Activated CD4-positive, alpha-beta T cell treated with anti-CD3 and anti-CD28 coated beads, Interleukin-2, Interleukin-4, amounts not matched to agents 100 ng/mL and 50 ng/mL, durations not matched to agents 16 hours and 8 hours (primary cell): ENCODE results near the gene KCNA10.

Experiments
- DNase-seq: peaks from one replicate; pipeline ENCODE4 v3.0.0-alpha.2; 2020; ENCODE audit warnings: low spot score

Gene KCNA10

DNA sequence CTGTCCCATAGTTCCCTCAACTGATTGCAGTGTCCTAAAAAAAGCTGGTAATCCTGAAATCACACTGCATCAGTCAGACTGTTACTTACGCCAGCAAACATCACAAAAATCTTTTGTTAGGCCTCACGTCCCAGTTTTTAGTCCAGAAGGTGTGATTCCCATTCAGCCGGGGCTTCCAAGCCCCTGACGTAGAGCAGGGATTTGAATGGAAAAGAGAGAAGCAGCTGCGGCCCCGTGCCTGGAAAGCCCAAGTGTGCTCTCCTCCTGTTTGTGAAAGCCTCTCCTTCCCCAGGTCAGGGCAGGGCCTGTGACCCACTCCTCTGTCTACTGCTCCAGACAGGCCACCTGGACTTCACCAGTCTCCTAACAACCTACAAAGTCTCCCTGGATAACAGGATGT lies 20.7 kb downstream of the KCNA10 start:
- no peak for DNase-seq

DNA sequence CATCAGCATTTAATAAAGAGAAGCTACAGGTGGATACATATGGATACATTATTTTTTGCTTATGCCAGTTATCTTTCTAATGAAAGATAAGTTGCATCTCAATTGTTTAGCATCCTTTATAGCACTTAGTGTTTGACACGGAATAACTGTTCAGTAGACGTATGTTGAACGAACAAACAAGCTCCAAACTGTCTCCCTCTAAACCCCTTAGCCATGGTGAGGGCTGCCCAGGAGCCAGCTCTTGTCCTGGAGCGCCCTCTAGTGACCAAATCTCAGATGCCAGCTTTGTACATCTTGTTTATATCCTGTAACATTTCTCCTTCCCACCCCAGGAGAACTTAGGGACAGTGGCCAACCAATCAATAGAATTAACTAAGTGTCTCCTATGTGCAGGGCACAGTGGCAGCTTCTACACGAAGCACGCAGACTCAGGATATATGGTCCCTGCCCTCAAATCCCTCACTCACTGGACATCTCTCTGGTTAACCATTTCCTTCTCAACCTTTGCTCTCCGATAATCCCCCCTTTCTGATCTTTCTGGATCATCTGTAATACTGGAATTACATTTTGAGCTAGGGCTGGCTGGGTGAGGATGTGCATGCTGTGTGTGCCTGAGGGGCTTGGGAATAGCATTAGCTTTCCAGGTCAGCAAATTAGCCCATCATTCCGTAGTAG lies 22.9 kb downstream of the KCNA10 start:
- DNase-seq: peak; percentile 80

DNA sequence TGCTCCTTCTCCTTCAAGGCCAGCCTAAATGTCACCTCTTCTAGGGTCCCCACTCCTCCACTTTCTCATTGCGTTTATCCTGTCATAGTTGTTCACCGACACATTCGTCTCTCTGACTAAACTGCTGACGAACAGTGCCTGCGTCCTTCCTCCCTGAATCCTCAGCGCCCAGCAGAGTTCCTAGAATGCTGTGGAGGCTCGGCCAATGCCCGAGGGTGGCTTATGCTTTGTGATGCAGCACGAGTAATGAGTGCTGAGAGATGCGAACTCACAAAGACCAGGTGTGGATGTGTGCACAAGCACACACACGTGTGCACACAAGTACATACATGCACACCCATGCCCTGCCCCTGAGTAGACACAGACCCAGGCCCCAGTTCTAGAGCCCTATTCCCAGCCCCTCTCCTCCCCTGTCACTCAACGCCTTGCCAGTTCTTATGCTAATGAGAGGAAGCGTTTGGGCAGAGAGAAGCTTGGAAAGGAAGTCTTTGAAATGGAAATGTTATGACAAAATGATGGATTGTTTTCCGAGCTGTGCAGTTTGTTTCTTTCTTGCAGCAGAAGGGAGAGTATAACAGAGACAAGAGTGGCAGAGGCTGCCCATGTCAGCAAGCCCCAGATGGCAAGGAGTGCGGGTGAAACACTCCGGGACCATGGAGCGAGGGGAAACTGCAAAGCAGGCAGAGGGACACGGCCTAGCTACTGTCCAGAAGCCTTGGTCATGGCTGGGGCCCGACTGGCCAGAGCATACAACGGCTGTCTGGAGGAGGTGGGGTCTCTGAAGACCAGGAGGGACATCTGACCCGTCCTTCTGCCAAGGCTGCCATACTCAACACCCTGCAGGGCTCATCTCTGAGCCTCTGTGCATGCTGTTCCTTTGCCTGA lies 24.2 kb downstream of the KCNA10 start:
- no peak for DNase-seq

DNA sequence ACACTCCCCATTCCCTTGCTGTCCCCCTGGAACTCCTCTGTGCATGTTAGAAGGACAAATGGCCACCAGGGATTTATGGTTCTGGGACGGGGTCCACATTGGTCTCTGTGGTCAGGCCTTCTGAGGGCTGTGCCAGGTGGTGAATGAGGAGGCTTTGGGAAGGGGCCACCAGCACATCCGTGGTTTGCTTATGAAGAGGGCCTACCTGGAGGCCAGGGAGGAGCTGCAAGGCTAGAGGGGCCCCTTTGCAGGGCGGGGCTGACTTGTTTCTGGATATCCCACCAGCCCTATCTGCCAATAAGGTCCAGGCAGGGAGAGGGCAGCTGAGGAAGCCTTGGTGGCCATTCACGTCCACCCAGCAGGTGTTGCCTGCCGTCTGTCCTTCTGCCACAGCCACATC lies 24.9 kb downstream of the KCNA10 start:
- no peak for DNase-seq

DNA sequence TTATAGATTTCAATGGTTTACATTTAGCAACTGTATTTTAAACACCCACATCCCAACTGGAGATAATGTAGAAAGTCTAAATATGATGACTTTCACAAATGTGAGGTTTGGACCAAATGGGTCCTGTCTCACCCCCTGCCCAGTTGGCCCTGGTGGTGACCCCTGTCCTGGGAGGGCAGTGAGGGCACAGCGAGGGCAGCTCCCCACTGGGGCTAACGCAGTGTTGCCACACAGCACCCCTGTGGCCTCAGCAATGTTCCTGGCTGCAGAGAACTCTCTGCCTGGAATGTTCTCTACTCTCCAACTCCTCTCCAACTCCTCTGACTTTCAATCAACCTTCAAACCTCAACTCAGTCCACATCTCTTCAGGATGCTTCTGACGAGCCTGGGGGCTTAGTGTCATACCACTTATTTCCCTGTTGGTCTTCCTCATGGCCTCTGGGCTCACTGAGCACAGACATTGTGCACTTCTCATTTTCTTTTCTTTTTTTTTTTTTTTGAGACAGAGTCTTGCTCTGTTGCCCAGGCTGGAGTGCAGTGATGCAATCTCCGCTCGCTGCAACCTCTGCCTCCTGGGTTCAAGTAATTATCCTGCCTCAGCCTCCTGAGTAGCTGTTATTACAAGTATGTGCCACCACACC lies 25.8 kb downstream of the KCNA10 start:
- DNase-seq: no peak

DNA sequence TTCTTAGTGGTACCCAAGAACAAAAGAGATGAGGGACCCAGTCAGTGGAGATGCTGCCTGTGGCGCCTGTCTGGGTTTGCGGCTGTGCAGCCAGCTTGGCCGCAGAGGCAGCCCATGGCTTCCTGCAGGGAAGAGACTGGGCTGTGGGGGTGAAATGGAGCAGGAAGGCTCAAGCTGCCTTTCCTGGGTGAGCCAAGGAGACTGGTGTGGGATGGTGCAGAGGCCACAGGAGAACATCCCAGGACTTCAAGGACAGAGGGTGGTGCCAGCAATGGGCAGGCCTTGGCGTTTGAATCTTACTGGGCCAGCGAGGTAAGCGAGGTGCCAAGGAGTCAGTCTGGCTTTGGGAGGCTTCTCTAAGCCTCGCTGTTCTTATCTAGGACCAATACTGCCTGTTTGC lies 26.4 kb downstream of the KCNA10 start:
- no peak for DNase-seq

DNA sequence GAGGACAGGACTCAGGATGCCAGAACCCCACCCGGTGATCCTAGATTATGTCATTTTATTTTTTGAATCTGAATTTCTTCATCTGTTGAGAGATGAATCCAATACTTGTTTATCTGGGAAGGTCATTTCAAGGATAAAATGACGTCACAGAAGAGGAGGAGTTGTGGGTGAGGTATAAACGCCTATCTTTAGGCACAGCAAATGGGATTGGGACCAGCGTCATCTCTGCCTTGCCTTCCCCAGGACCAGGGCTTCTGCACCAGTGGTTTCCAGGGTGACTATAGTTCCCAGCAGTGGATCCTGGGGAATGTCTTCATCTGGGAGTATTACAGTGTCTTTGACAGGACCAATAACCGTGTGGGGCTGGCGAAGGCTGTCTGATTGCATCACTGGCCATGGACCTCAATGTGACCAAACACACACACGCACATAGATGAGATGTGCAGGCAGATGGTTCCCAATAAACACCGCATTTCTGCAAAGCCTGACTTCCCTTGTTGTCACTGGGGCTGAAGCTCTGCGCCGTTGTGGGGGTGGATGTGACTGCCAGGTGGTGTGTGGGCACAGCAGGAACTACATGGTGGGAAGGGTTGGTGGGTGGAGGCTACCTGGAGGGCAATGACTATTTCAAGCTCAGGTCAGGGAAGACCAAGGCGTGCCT lies 28.1 kb downstream of the KCNA10 start:
- DNase-seq: no peak

DNA sequence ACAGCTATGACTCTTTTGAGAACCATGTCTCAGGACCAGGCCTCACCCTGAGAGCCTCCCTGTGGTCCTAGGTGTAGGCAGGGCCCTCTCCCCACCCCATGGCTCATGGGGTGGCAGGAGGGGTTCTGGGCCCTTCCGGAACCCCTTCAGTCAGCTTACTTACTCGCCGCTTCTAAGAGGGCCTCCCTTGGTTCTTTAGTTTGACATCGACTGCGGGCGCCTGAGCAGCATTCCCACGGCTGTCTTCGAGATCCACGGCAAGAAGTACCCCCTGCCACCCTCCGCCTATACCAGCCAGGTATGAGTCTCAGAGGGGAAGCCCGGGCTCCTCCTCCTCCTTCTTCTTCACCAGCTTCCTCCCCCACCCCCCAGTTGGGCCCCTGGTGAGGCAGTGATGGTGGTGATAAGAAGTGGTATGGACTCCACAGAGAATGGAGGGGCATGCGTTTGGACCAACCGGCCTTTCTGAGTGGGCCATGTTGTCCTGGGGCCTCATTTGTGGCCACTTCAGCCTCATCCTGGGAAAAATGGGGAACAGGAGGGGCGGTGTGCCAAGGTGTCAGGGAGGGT lies 28.9 kb downstream of the KCNA10 start:
- no peak for DNase-seq

DNA sequence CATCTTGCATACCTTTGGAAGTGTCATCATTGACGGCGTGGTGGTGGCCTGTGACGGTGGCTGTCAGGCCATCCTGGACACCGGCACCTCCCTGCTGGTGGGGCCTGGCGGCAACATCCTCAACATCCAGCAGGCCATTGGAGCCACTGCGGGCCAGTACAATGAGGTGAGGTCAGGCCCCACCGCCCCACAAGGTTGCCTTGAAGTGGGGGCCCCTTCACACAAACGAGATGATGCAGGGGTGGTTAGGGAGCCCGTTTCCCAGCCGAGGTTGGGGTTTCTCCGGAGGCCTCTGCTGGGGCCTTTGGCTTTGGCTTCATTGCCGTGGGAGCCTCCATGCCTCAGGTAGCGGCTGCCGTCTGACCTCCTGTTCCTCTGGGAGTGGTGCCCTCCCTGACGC lies 29.6 kb downstream of the KCNA10 start:
- DNase-seq: no peak

DNA sequence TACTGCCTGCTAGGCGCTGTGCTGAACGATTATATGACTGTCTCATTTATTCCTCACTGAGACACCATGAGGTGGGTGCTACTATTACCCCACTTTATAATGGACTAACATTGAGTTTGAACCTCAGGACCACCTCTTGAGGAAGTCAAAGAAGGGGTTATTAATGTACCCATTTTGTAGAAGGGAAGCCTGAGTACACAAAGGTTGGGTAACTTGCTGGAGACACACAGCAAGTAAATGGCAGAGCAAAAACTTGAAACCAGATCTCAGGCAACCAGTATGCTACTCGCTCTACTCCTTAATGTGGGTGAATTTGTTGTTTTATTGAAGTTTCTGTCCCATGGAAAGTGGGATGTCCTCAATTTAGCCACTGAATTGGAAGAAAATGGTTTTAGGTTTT lies 30.1 kb downstream of the KCNA10 start:
- no peak for DNase-seq

DNA sequence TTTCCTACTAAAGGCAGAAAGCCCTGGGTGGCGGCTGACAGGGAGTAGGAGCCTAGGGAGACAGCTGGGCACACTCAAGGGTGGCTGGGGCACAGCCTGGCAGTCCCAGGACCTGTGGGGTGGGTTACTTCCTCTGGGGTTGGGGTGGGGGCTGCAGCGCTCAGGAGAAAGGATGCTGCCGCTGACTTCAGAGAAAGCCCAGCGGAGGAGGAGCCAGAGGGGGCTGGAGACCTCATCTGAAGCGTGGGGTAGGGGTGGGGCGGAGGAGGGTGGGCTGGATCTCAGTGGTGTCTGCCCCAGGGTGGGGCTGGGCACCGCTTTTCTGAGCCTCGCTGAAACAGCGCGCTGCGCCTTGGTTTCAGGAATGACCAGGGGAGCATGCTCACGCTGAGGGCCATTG lies 30.8 kb downstream of the KCNA10 start:
- no peak for DNase-seq

DNA sequence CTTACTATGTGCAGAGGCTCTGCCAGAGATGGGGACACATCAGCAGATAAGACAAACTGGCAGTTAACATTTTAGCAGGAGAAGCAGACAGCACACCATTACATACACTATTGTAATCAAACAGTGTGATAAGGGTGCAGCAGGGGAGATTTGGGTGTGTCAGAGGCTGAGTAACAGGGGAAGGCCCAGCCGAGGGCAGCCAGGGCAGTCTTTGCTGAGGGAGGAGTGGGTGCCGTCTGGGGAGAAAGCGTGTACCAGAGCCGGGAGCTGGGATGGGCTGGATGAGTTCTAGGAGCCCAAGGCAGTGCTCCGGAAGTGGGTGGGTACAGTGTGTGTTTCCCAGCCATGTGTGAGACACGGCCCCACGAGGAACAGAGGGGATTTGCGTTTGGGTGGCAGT lies 31.2 kb downstream of the KCNA10 start:
- no peak for DNase-seq

DNA sequence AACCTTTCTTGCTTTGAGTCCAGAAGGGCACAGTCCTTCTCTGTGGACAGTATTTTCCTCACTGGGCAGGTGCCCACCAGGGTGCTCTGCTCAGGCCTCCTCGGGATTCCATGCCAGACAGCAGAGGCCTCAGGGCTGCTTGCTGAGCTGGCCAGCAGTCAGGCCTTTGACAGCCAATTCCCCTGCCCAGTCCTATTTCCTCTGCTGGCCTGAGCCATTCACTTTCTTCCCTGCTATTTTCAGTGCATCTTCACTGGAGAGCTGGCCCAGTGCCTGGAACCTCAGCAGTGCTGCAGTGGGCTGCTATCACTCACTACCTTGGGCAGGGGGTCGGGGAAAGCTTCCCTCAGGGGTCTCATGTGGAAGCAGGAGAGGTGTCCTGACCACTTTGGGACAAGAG lies 33.2 kb downstream of the KCNA10 start:
- no peak for DNase-seq

DNA sequence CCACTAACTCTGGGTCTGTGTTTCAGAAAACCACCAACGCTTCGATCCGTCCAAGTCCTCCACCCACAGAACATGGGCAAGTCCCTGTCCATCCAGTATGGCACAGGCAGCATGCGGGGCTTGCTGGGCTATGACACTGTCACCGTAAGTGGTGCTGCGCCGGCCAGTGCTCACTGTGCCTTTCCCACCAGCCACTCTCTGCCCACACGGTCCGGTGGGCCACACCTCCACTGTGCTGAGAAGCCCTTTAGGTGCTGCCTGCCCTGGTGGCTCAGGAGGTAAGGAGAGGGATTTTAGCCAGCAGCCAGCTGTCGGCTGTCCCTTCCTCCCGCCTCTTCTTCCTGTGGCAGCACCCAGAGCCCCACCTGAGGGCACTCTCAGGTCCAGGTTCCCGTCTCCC lies 34.2 kb downstream of the KCNA10 start:
- no peak for DNase-seq

DNA sequence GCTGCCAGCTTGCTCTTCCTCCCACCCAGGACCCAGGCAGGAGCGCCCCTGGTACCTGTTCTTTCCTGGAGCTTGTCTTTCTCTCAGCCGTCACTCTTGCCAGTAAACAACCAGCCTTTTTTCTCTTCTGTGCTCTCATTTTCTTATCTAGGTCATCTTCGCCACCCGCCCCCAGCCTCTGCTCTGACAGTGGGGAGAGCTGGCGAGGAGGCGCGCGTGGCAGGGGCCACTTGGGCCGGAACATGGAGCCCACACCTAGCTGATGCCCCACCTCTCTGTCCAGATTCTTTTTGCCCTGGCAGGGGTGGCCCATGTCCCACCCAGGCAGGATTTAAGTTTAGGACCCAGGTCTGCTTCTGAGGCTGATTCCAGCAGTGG lies 35.7 kb downstream of the KCNA10 start:
- DNase-seq: no peak

DNA sequence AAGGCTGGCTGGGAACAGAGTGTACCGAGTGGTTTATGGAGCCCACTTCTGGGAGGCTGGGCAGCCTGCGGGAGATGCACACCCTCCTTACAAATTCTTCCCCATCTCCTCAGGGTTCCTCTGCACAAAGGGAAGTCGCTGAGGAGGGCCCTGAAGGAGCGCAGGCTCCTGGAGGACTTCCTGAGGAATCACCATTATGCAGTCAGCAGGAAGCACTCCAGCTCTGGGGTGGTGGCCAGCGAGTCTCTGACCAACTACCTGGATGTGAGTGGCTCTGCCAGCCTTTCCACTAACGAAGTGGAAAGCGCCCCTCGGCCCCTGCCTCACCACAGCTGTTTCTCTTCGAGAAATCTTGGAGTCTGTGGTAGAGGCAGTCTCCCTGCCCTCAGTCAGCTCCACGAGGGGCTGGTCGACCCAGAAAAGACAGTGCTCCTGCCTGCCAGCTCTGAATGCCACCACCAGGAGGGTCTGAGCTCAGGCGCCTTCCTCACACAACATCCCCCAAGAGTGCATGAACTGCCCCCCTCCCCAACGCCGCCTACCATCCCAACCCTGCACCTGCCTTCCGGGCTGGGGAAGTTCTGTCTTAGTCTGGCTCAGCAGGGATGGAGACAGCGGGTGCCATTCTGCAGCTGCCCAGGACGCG lies 36.2 kb downstream of the KCNA10 start:
- no peak for DNase-seq

DNA sequence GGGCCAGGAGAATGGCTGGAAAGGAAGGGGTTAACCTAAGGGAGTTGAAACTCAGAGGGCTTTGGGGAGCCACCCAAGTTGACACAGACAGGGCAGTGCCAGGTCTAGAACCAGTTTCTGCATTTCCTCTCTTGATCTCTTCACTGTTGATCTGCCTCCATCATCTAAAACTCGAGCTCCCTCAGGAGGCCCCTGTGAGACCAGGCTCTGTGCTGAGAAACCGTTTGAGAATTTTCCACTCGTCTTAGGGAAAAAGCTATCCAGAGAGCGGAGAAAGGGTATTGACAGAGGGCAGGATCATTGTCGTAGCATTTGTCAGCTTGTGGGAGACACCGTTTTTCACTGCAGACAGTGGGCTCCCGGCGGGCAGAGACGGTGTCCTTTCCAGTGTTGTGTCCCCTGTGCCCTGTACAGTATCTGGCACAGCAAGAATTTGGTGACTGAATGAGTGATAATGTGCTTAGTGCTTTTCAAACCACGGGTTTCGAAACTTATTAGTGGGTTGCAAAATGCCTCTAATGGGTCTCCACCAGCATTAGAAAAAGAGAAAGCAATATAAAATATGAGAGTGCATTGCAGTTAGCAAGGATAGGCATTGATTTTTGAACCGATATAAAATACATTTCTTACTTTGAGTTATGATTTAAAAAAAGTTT lies 36.9 kb downstream of the KCNA10 start:
- DNase-seq: no peak

DNA sequence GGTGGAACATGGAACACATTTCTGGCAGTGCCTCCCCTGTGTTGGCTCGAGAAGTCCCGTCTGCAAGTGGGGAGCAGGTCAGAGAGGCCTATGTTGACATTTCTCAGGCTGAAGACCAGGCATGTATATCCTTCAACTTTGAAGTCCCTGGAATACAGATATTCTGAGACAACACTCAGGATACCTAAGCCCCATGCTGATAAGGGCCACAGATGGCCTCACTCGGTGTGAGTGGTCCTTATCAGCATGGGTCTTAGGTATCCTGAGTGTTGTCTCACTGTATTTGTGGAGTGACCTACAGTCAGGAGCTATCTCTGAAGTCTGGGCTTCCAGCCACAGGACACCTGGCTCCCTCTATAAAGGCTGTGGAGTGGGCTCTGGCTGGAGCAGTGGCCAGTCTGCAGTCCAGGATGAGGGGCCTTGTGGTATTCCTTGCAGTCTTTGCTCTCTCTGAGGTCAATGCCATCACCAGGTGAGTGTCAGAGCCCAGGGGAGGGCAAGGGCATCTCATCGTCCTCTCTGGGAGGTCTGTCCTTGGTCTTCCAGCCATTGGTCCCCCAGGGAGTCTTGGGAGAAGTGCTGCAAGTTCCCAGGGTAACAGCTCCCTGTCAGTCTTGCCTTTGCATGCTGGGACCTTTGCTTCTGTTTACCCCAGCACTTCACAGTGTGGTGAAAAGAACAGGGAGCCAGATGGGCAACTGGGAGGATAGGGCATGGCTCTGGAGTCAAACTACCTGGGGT lies 38.4 kb downstream of the KCNA10 start:
- no peak for DNase-seq

DNA sequence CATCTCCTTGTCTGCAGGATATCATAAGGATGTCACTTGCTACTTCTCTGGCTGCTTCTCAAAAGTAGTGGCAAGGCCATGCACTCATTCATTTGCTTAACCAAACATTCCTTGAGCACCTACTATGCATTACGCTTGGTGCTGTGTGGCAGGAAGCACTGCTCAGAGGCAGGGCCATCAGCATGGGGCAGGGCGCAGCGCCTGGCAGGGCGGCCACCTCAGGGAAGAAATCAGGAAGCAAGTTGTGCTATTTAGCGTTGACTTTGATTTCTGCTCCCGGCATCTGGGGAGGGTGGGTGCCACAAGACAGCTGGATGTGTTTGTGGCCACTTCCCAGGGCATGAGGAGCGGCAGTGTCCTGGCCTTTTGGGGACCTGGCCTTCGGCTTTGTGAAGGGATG lies 40.1 kb downstream of the KCNA10 start:
- DNase-seq: no peak

DNA sequence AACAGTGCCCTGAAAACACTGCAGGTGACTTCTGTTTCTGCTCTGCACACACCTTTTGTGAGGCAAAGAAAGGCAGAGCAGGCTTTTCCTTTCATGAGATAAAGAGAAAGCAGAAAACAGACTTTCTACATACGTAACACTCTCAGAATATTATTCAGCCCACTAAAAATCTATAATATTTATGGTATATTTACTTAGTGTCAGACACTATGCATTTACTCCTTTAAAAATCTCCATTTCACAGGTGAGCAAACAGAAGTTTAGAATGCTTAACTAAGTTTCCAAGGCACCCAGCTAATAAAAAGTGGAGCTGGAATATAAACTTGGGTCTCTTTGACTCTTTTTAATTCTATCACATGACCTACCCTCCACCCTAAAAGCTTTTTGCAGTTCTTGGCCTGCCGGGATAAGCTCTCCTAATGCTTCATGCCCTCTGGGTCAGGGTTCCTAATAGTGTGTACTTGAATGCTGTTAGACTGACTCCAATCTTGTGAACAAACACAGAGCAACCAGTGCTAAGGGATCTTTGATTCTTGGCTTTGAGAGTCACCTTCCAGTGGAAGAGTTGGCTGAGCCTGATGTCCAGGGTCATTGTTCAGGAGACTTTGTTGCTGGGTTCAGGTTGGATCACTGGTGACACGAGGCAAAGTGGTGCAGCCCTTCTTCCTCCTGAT lies 40.9 kb downstream of the KCNA10 start:
- no peak for DNase-seq
